IMR-90 (cell line): ENCODE data around the gene ATP9B. TPM values are rescaled to one million over a fixed set of nuclear protein-coding genes. Genes with fewer than 3 reads are reported as not detected.

Experiments
- ATAC-seq: fragments of 200-7000 bp; cut with Tn5 transposase; 2 replicates; pipeline ENCODE4 v1.9.1; 2020; ENCODE audit warnings: low read depth, mild to moderate bottlenecking, moderate library complexity
- BruUV-seq: library from RNA; stranded (reverse); fragments of 400-500 nt; replicated peaks from 2 replicates; lab custom pipeline; 2021; lab: Mats Ljungman, UMichigan
- CTCF ChIA-PET: fragments of 300-600 bp; formaldehyde crosslinking; extraction: SDS; loops from one replicate; lab custom pipeline; 2021; ENCODE audit warnings: antibody characterized with exemption; lab: Yijun Ruan, JAX
- POLR2A ChIA-PET: fragments of 300-600 bp; sonication (Branson Sonifier 250); formaldehyde crosslinking; loops from one replicate; lab custom pipeline; 2022; ENCODE audit warnings: antibody characterized with exemption; ENCODE audit not compliant: unreplicated experiment; lab: Charles Lee
- DNase-seq: peaks from one replicate; pipeline ENCODE4 v3.0.0; 2013
- H2AFZ ChIP-seq: replicated peaks from 2 replicates; pipeline ENCODE3; 2013; ENCODE audit warnings: low read length, mild to moderate bottlenecking; ENCODE audit not compliant: poor library complexity
- H2AK5ac ChIP-seq: 2 replicates; pipeline ENCODE4 v1.6.1; 2013; ENCODE audit warnings: low read depth, low read length, inconsistent platforms
- H2AK9ac ChIP-seq: replicated peaks from 2 replicates; pipeline ENCODE3; 2013; ENCODE audit warnings: mild to moderate bottlenecking, low read depth, low read length, moderate library complexity; ENCODE audit not compliant: poor library complexity
- H2BK120ac ChIP-seq: 2 replicates; pipeline ENCODE4 v1.6.1; 2013; ENCODE audit warnings: low read depth, low read length, inconsistent platforms
- H2BK15ac ChIP-seq: 3 replicates; pipeline ENCODE4 v1.6.1; 2013; ENCODE audit warnings: low read depth, low read length, inconsistent platforms
- H2BK20ac ChIP-seq: 2 replicates; pipeline ENCODE4 v1.6.1; 2013; ENCODE audit warnings: low read depth, mild to moderate bottlenecking, inconsistent platforms, low read length, moderate library complexity
- H2BK5ac ChIP-seq: 2 replicates; pipeline ENCODE4 v1.6.1; 2013; ENCODE audit warnings: mild to moderate bottlenecking, low read depth, low read length, inconsistent platforms; ENCODE audit not compliant: poor library complexity, severe bottlenecking
- H3K14ac ChIP-seq: replicated peaks from 2 replicates; pipeline ENCODE4 v1.6.1; 2013; ENCODE audit warnings: low read depth, low read length, inconsistent platforms
- H3K18ac ChIP-seq: 2 replicates; pipeline ENCODE4 v1.6.1; 2013; ENCODE audit warnings: low read depth, low read length, control low read depth
- H3K23ac ChIP-seq: 2 replicates; pipeline ENCODE4 v1.6.1; 2013; ENCODE audit warnings: low read depth, low read length, inconsistent platforms
- H3K27ac ChIP-seq: 2 replicates; pipeline ENCODE4 v1.5.1; 2013; ENCODE audit warnings: mild to moderate bottlenecking, control low read depth, low read length; ENCODE audit not compliant: insufficient read depth
- H3K27me3 ChIP-seq: 2 replicates; pipeline ENCODE4 v1.6.1; 2013; ENCODE audit warnings: low read length; ENCODE audit not compliant: control insufficient read depth, insufficient read depth
- H3K36me3 ChIP-seq: 2 replicates; pipeline ENCODE4 v1.6.1; 2013; ENCODE audit warnings: low read length, mixed read lengths; ENCODE audit not compliant: control insufficient read depth, insufficient read depth
- H3K4ac ChIP-seq: 2 replicates; pipeline ENCODE4 v1.6.1; 2013; ENCODE audit warnings: low read depth, low read length, inconsistent platforms
- H3K4me1 ChIP-seq: 2 replicates; pipeline ENCODE4 v1.6.1; 2013; ENCODE audit warnings: low read length, mixed read lengths; ENCODE audit not compliant: control insufficient read depth, insufficient read depth
- H3K4me2 ChIP-seq: 2 replicates; pipeline ENCODE4 v1.6.1; 2013; ENCODE audit warnings: low read depth, mild to moderate bottlenecking, control low read depth, low read length, moderate library complexity
- H3K4me3 ChIP-seq: 2 replicates; pipeline ENCODE4 v1.5.1; 2013; ENCODE audit warnings: low read depth, mild to moderate bottlenecking, control low read depth, low read length, moderate library complexity; ENCODE audit not compliant: insufficient read depth
- H3K56ac ChIP-seq: 2 replicates; pipeline ENCODE4 v1.6.1; 2013; ENCODE audit warnings: low read length, inconsistent platforms; ENCODE audit not compliant: insufficient read depth; ENCODE audit errors: extremely low read depth
- H3K79me1 ChIP-seq, 2 experiments: 2 replicates each; pipeline ENCODE4 v1.6.1; 2013; ENCODE audit warnings: low read length in 2 of 2, inconsistent platforms in 1 of 2, low read depth in 1 of 2
- H3K9ac ChIP-seq: 2 replicates; pipeline ENCODE4 v1.6.1; 2013; ENCODE audit warnings: low read depth, low read length, control low read depth
- H3K9me1 ChIP-seq: 2 replicates; pipeline ENCODE4 v1.6.1; 2013; ENCODE audit warnings: low read length, inconsistent platforms; ENCODE audit not compliant: insufficient read depth
- H3K9me3 ChIP-seq: 2 replicates; pipeline ENCODE4 v1.6.1; 2013; ENCODE audit warnings: low read length; ENCODE audit not compliant: control insufficient read depth, insufficient read depth
- H4K20me1 ChIP-seq: 2 replicates; pipeline ENCODE4 v1.6.1; 2013; ENCODE audit warnings: low read length, inconsistent platforms; ENCODE audit not compliant: insufficient read depth
- H4K5ac ChIP-seq: 2 replicates; pipeline ENCODE4 v1.6.1; 2013; ENCODE audit warnings: mild to moderate bottlenecking, low read depth, low read length, control low read depth
- H4K8ac ChIP-seq, 2 experiments: 2 replicates each; pipeline ENCODE4 v1.6.1; 2013; ENCODE audit warnings: low read depth in 2 of 2, low read length in 2 of 2, control low read depth in 1 of 2, inconsistent platforms in 1 of 2
- H4K91ac ChIP-seq: 2 replicates; pipeline ENCODE4 v1.6.1; 2013; ENCODE audit warnings: low read depth, low read length, inconsistent platforms; ENCODE audit not compliant: insufficient read depth
- BHLHE40 ChIP-seq: fragments of 150-350 bp; IDR thresholded peaks from 2 replicates; pipeline ENCODE4 v1.6.1; 2016; ENCODE audit warnings: mild to moderate bottlenecking, low read depth, low read length
- ELK1 ChIP-seq: fragments of 150-350 bp; IDR thresholded peaks from 2 replicates; pipeline ENCODE4 v1.6.1; 2016; ENCODE audit warnings: low read depth, mild to moderate bottlenecking, low read length, moderate library complexity, borderline replicate concordance
- MAFK ChIP-seq: IDR thresholded peaks from 2 replicates; pipeline ENCODE4 v1.6.1; 2012; ENCODE audit warnings: low read depth, low read length, improper control_type of control experiment
- SMC3 ChIP-seq: fragments of 150-350 bp; IDR thresholded peaks from 2 replicates; pipeline ENCODE4 v1.6.1; 2016; ENCODE audit warnings: low read depth, mild to moderate bottlenecking, antibody characterized with exemption, low read length, moderate library complexity
- USF2 ChIP-seq: fragments of 150-350 bp; IDR thresholded peaks from 2 replicates; pipeline ENCODE4 v1.6.1; 2017; ENCODE audit warnings: mild to moderate bottlenecking, antibody characterized with exemption, low read length, low read depth
- WGBS, 2 experiments: methylation state at CpG; one replicate each; pipeline versions ENCODE4 v1.1.5 to v1.1.7; 2013; ENCODE audit warnings: missing lambda C conversion rate in 2 of 2; ENCODE audit not compliant: insufficient read length in 1 of 2; ENCODE audit errors: extremely low coverage in 2 of 2; 5-methylcytosine and 5-hydroxymethylcytosine counted together
- dilution Hi-C: fragments of 300-500 bp; cut with HindIII; formaldehyde crosslinking; loops from one replicate; pipeline ENCODE4 v1.14.3; 2018; ENCODE audit warnings: low sequenced_read_pairs; ENCODE audit not compliant: unreplicated experiment
- in situ Hi-C: fragments of 300-500 bp; cut with MboI; formaldehyde crosslinking; loops from 3 replicates; pipeline ENCODE4 v1.14.3; 2019; ENCODE audit warnings: low sequenced_read_pairs, inconsistent platforms, mixed read lengths
- intact Hi-C: fragments of 100-400 bp; cut with micrococcal nuclease; formaldehyde crosslinking; loops from 2 replicates; pipeline ENCODE4 v1.10.0; 2022
- polyA plus RNA-seq, 3 experiments: library from polyadenylated mRNA; depleted of rRNA; stranded (reverse); fragments of >200 nt; gene quantifications; 2 replicates each; pipeline ENCODE4 v1.2.3, GENCODE V29; 2012; ENCODE audit warnings: low replicate concordance in 1 of 3
- total RNA-seq: library from RNA; depleted of rRNA; stranded (reverse); fragments of >200 nt; gene quantifications from 2 replicates; pipeline ENCODE4 v1.2.3, GENCODE V29; 2012

Gene ATP9B
- total and polyA plus RNA-seq, 2 of the 4 experiments (the other 2 are of a cell fraction) = 11.0 to 11.5 TPM

- ATAC-seq = peak; percentile 40; the same call in 1 of the 2 replicates
- no peaks in the 10 kb centered on the region for H3K4me1 ChIP-seq
- no CpG with 5 or more reads among the region's 2 CpGs for WGBS, 2 experiments
- intact Hi-C loops = no loop called here
- no peak overlapping the region for H3K27ac ChIP-seq
- no peaks in the 10 kb centered on the region for H3K9me3 ChIP-seq
- no peak overlapping the region for H4K8ac ChIP-seq
- no peak overlapping the region for H2BK20ac ChIP-seq
- H4K20me1 ChIP-seq = no peaks in the 10 kb centered on the region
- no peak overlapping the region for H4K91ac ChIP-seq
- H3K79me1 ChIP-seq = no peaks in the 10 kb centered on the region
- no peak overlapping the region for H3K4me3 ChIP-seq
- H3K14ac ChIP-seq = no peak overlapping the region
- dilution Hi-C loops = no loop called here
- no peak for DNase-seq
- H2AK5ac ChIP-seq = no peak overlapping the region
- peaks cover 11% of the 10 kb centered on the region; the same call in 1 of the 2 replicates for H3K9me1 ChIP-seq
- no peak overlapping the region for H2AFZ ChIP-seq
- no peak overlapping the region for H2BK15ac ChIP-seq
- BruUV-seq = no TSS peak
- H3K56ac ChIP-seq = no peak overlapping the region
- H3K18ac ChIP-seq = no peak overlapping the region
- no peak overlapping the region for H2BK120ac ChIP-seq
- H3K4me2 ChIP-seq = no peak overlapping the region
- TF ChIP-seq BHLHE40 (no peak), MAFK (no peak), ELK1 (no peak), SMC3 (no peak), USF2 (no peak)
- H4K5ac ChIP-seq = no peak overlapping the region
- no peak overlapping the region for H2BK5ac ChIP-seq
- peaks cover 8% of the 10 kb centered on the region; the same call in 1 of the 2 replicates for H3K36me3 ChIP-seq
- CTCF ChIA-PET = no interaction called here
- in situ Hi-C loops = no loop called here
- no peaks in the 10 kb centered on the region for H3K27me3 ChIP-seq
- no peak overlapping the region for H2AK9ac ChIP-seq
- no peak overlapping the region for H3K9ac ChIP-seq
- H3K4ac ChIP-seq = no peak overlapping the region
- no peak overlapping the region for H3K23ac ChIP-seq
- POLR2A ChIA-PET = interaction anchor here (0.6 kb wide), 1 partner anchor 14 kb away, joined by 5 read pairs; no protein-coding TSS in a partner anchor
These were observed 246.4 kb downstream of the ATP9B start for GRCh38 chr18:79315596-79315995.
